ENCODE data around the gene ENGASE.

- TF ChIP-seq RAD21 (IDR thresholded peaks at IDR 0.05; ENCODE audit: low read depth) (no peak), TEAD4 (IDR thresholded peaks at IDR 0.05) (no peak), NFIC (IDR thresholded peaks at IDR 0.05) (no peak), EP300 (IDR thresholded peaks at IDR 0.05; ENCODE audit: borderline replicate concordance) (no peak), YY1 (IDR thresholded peaks at IDR 0.05; ENCODE audit: low read depth) (no peak), CEBPB (IDR thresholded peaks at IDR 0.05) (no peak), TAF1 (IDR thresholded peaks at IDR 0.05; ENCODE audit: low read depth) (no peak), MAX (IDR thresholded peaks at IDR 0.05) (no peak), TCF12 (IDR thresholded peaks at IDR 0.05; ENCODE audit: low read depth) (no peak), CREB1 (IDR thresholded peaks at IDR 0.05; ENCODE audit: low read depth) (no peak), FOXM1 (IDR thresholded peaks at IDR 0.05; ENCODE audit: borderline replicate concordance, low read depth) (no peak), ZBTB7A (IDR thresholded peaks at IDR 0.05; ENCODE audit: low read depth) (no peak)
- TF ChIP-seq, protein P1, sequence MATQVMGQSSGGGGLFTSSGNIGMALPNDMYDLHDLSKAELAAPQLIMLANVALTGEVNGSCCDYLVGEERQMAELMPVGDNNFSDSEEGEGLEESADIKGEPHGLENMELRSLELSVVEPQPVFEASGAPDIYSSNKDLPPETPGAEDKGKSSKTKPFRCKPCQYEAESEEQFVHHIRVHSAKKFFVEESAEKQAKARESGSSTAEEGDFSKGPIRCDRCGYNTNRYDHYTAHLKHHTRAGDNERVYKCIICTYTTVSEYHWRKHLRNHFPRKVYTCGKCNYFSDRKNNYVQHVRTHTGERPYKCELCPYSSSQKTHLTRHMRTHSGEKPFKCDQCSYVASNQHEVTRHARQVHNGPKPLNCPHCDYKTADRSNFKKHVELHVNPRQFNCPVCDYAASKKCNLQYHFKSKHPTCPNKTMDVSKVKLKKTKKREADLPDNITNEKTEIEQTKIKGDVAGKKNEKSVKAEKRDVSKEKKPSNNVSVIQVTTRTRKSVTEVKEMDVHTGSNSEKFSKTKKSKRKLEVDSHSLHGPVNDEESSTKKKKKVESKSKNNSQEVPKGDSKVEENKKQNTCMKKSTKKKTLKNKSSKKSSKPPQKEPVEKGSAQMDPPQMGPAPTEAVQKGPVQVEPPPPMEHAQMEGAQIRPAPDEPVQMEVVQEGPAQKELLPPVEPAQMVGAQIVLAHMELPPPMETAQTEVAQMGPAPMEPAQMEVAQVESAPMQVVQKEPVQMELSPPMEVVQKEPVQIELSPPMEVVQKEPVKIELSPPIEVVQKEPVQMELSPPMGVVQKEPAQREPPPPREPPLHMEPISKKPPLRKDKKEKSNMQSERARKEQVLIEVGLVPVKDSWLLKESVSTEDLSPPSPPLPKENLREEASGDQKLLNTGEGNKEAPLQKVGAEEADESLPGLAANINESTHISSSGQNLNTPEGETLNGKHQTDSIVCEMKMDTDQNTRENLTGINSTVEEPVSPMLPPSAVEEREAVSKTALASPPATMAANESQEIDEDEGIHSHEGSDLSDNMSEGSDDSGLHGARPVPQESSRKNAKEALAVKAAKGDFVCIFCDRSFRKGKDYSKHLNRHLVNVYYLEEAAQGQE (IDR thresholded peaks at IDR 0.05; ENCODE audit: low read depth), result no peak
- TF ChIP-seq, protein P2, sequence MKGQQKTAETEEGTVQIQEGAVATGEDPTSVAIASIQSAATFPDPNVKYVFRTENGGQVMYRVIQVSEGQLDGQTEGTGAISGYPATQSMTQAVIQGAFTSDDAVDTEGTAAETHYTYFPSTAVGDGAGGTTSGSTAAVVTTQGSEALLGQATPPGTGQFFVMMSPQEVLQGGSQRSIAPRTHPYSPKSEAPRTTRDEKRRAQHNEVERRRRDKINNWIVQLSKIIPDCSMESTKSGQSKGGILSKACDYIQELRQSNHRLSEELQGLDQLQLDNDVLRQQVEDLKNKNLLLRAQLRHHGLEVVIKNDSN (IDR thresholded peaks at IDR 0.05), result no peak
These were observed 17.9 kb downstream of the ENGASE start for GRCh38 chr17:79092567-79092966.
